IPS-18c (cell line): Measurements from ENCODE around the gene FOXD3.

ENCODE experiments used
- H3K4me3 ChIP-seq: 2 replicates; pipeline ENCODE4 v1.7.0; 2013; ENCODE audit warnings: low read depth, mild to moderate bottlenecking, low read length, moderate library complexity; ENCODE audit not compliant: insufficient read depth
- H3K9me3 ChIP-seq: one replicate; pipeline ENCODE4 v1.6.1; 2013; ENCODE audit warnings: mild to moderate bottlenecking, low read length, moderate library complexity; ENCODE audit not compliant: control insufficient read depth, insufficient read depth

The FOXD3 gene

DNA sequence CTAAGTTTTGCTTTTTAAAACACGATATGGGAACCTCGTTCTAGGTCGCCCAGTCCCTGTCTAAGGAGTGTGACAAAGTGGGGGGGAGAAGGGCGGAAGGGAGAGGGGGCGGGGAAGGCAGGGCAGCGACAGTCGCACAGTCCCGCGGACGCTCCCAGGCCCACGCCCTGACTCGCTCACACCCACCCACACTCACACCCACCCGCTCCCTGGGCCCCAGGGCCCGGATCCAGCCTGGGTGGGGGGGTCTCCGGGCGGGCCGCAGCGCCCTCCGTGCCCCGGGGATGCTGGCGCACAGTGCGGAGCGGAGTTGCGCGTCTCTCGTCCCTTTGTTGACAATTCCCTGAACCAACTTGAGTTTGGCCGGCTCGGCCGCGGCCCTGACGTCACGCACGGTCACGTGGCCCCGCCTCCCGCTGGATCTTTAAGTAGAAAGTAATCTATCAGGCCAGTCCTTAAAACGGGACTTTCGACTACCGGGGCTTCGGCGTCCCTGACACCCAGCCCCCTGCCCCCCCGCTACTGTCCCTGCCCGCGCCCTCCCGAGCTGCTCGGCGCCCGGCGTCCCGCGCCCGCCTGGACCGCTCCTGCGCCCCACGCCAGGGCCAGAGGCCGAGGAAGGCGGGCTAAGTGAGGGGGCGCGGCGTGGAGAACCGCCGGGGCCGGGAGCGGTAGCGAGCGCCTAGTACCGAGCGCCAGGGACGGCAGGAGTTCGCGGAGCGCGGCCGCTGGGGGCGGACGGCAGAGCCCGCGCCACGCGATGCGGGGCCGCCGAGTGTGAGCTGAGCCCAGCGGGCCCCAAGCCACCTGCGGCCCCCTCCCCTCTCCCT lies at the start of gene FOXD3:
TSS of gene FOXD3 (plus strand) at position 454 of the 830 bp plus-strand sequence. CDS start 492 bp downstream, outside the sequence.
- H3K4me3 ChIP-seq: peak within 1 kb of the TSS; percentile 77
- H3K9me3 ChIP-seq: peaks cover 3% of the 10 kb centered on the region

DNA sequence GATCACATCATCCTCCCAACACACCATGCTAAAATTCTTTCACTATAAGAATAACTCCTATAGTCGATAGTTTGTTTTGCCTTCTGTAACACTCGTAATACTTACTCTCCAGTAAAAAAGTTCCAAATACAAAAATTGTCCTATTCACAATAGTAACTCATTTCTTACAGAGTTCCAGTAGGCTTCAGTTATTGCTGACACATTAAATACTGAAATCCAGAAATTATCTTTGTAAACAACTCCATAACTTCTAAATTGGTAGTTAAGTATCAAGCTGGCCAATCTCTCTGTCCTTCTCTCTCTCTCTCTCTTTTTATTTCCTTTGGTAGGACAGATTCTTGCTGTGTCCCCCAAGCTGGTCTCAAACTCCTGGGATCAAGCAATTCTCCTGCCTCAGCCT lies 49.6 kb upstream of the FOXD3 start:
- no peaks in the 10 kb centered on the region for H3K9me3 ChIP-seq
- H3K4me3 ChIP-seq: no peak overlapping the region

DNA sequence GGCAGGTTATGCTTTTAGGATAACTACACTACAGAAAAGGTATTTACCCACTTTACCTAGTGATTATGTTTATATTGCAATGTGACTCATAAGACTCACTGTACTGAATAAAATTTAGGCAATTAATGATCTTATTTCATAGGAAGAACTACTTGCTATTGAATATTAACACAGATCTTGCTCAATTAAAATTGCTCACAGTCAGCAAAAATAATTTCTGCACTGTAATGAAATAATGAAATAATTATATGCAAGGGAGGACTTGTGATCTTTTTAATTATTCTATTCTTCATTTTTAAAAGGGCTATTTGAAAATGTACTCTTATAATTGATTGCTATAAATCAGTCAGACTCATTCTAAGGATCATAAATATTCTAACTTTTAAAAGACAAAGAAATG lies 48.0 kb upstream of the FOXD3 start:
- Histone ChIP-seq H3K9me3 (no peaks in the 10 kb centered on the region), H3K4me3 (no peak overlapping the region)

DNA sequence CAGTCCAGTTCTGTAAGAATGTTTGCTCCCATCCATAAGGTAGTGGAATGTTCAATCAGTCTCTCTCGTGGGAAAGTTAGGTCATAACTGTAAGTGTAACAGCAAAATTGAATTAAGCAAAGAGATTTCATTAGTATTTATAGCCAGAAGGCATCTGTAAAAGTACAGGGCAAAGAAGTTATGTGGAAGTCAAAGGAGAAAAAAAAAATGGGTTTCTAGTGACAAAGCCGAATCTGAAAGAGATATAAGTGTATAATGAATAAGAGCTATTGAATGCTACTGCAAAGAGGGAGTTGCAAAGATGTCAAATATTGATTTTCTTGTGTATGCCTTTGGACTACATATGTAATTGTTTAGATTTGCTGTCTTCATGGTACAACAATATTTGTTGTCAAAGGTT lies 47.4 kb upstream of the FOXD3 start:
- H3K4me3 ChIP-seq: no peak overlapping the region
- H3K9me3 ChIP-seq: no peaks in the 10 kb centered on the region

DNA sequence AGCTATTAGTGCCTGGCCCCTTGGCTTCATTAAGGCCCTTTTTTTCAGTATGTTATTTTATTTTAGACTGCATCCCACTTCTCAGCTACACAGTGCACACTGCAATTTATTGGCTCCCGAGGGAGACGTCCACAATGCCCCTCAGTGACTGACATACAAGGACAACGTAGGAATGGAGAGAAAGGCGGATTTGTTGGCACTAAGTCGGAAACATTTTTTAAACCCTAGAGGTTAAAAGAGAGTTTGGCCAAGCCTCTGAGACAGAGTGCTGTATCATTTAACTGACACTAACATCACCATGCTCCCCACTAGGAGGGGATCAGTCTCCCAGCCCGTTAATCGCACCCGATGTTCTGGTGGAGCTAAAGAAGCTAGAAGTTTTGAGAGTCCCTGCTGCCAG lies 45.7 kb upstream of the FOXD3 start:
- Histone ChIP-seq H3K9me3 (no peaks in the 10 kb centered on the region), H3K4me3 (no peak overlapping the region)

DNA sequence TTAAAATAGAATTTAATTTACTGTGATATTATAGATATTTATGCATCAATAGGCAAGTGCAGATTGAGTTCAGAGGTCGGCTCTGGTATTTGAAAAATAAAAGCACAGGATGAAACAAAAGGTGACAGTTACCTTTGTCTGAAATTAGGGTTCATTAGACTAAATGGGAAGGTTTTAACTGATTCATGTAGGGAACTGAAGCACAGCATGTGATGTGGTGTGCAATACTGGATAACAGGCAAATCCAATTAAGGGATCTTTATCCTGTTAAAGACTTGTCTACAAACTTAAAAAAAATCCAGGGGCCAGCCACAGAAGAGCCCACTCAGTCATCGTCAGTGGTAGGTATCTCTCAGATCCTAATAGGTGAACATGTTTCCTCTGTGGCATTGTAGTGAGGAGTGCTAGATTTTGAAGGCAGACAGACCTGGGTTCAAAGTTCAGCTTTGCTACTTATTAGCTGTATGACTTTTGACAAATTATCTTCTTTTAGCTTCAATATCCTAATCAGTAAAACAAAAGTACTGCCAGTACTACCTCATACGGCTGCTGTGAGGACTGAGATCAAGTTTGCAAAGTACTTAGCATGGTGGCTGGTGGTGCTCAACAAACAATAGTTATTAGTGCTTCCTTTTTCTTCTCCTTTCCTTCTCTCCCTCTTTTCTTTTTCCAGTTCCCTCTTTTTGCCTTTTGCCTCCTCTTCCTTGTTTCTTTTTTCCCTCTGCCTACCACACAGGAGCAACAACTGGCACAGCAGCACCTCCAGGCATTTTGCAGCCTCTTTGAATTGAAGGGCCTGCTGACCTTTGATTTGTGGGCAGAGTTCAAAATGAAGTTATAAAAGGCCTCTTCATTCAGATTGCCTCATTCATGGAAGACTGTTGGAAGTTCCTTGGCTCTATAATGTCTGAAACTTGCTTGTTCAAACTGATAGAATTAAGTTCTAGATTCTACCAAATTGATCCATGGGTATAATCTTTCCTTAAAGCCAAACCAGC lies 44.9 kb upstream of the FOXD3 start:
- Histone ChIP-seq H3K4me3 (no peak overlapping the region), H3K9me3 (no peaks in the 10 kb centered on the region)

DNA sequence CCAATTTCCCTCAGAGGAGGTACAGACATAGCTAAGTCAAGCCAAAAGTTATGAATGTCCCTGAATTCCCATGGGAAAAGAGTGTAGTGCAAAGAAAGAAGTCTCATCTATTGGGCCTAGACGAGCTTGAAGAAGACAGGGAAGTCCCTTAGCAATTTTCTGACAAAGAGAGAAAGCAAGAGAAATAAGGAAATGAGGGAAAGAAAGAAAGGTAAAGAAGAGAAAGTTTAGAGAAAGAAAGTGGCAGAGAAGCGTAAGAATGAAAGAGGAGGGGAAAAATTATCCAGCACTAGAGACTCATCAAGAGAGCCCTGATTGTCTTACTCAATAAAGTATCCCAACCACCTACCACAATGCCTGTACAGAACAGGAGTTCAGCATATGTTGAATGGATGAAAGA lies 40.6 kb upstream of the FOXD3 start:
- no peak overlapping the region for H3K4me3 ChIP-seq

DNA sequence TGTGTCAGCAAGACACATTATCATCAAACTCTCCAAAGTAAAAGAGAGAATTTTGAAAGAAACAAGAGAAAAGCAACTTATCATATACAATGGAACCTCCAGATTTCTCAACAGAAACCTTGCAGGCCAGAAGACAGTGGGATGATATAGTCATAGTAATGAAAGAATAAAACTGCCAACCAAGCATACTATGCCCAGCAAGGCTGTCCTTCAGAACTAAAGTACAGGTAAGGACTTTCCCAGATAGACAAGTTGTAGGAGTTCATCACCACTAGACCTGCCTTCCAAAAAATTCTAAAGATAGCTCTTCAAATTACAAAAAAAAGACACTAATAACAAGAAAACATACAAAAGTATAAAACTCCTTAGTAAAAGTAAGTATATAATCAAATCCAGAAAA lies 33.2 kb upstream of the FOXD3 start:
- Histone ChIP-seq H3K9me3 (peaks cover 2% of the 10 kb centered on the region), H3K4me3 (no peak overlapping the region)

More for the DNA sequence above, 40.6 kb upstream of the FOXD3 start:
- no peaks in the 10 kb centered on the region for H3K9me3 ChIP-seq

DNA sequence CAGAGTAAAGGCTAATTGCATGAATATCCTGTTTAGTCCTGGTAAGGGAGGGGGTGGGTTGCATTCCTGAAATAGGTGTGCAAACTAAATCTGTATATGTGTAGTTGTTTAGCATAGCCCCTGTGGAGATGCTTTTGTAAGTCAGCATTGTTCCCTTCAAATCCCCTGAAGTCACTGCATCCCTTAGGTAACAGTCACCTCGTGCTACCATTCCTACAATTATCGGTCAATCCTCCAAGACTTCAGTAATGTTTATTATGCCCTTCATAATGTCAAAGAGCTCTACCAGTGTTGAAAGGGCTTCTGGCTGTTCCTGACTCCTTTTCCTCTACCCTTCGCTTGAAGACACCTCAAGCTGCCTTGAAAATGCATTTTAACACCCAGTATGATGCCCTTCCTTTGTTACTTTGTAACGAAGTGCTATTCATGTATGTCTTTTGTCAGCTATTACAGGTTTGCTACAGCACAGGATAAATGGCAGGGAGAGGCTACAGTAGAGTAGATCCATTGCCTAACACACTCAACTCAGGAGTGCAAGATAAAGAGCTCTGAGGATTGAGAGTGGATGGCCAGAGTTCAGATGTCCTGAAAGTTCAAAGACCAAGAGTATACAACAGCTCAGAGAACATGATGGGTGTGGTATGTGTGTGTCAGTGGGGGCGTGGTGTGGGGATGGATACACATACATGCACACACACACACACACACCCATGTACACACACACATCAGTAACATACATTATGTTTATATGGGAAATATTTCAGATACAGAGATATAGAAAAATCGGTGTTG lies 27.4 kb upstream of the FOXD3 start:
- Histone ChIP-seq H3K4me3 (no peak overlapping the region), H3K9me3 (peaks cover 2% of the 10 kb centered on the region)

DNA sequence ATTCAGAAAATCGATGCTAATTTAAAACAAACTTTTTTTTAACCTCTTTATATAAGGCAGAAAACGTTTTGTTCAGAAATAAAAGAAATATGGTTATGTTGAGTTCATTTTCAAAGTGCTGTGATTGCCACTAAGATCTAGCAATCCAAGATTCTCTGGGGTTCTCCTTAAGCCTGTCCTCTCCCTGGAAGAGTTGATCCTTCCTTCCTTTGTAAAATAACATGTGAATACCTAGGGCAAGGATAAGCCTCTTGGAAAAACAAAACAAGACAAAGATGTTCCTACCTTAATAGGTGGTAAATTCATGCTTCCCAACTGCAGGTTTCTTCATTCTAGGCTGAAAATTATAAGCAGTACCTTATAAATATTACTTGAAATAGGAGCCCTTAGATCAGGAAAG lies 18.0 kb upstream of the FOXD3 start:
- Histone ChIP-seq H3K4me3 (no peak overlapping the region), H3K9me3 (no peaks in the 10 kb centered on the region)

DNA sequence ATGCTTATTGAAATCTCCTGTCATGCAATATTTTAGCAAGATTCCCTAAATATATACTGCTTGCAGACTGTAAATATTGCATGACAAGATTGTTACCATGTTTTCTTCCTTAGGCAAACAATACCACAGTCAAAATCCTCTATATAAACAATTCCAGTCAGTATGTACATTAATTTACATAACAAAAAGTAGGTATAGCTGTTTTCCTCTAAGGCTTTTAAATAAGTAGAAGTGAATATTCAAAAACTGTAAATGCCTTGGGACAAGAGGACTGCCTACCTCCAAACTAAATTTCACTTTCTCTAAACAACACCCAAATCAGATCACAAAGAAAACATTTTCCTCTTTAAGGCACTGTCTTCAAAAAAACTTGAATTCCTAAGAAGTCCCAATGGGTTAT lies 17.3 kb upstream of the FOXD3 start:
- Histone ChIP-seq H3K4me3 (no peak overlapping the region), H3K9me3 (no peaks in the 10 kb centered on the region)

DNA sequence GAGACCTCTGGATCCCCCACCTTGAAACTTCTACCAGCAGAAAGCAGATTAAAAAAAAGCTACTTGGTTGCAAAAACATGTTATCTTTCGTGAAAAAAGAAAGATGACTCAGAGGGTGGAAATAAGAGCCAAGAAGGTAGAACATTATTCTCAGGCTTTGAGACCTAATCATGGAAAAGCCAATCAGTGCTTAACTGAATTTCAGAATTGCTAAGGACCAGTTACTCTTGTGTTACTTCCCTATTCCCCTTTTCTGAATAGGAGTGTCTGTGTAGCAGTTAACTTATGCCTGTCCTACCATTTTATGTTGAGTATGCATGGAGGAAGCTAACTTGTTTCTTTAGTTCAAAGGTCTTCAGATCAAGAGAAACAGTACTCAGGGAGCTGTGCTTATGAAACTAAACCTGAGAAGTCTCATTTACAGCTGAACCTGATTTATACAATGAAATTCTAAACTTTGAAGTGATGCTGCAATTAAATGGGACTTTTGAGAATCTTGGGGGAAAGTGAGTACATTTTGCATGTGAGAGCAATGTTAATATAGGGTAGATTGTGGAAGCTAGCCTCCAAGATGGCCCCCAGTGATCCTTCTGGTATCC lies 15.1 kb upstream of the FOXD3 start:
- Histone ChIP-seq H3K9me3 (no peaks in the 10 kb centered on the region), H3K4me3 (no peak overlapping the region)

DNA sequence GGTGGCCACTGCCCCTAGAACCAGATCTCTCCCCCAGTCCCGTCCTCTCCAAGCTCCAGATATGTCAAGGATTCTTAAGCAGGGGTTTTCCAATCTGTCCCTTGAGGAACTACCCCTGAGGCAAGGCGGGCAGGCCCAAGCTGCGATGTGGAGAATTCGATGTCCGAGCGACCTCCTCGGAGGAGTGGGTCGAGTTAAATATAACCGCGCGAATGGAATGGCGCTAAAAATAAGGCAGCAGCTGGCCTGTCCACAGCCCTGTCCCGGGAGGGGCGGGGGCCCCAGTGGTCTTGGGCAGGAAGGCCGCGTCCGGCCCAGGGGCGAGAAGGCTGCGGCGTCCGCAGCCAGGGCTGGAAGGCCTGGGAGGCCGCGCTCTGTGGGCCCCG lies 5.8 kb upstream of the FOXD3 start:
- H3K9me3 ChIP-seq: no peaks in the 10 kb centered on the region
- peak overlapping the region; percentile 66; the same call in 1 of the 2 replicates for H3K4me3 ChIP-seq

DNA sequence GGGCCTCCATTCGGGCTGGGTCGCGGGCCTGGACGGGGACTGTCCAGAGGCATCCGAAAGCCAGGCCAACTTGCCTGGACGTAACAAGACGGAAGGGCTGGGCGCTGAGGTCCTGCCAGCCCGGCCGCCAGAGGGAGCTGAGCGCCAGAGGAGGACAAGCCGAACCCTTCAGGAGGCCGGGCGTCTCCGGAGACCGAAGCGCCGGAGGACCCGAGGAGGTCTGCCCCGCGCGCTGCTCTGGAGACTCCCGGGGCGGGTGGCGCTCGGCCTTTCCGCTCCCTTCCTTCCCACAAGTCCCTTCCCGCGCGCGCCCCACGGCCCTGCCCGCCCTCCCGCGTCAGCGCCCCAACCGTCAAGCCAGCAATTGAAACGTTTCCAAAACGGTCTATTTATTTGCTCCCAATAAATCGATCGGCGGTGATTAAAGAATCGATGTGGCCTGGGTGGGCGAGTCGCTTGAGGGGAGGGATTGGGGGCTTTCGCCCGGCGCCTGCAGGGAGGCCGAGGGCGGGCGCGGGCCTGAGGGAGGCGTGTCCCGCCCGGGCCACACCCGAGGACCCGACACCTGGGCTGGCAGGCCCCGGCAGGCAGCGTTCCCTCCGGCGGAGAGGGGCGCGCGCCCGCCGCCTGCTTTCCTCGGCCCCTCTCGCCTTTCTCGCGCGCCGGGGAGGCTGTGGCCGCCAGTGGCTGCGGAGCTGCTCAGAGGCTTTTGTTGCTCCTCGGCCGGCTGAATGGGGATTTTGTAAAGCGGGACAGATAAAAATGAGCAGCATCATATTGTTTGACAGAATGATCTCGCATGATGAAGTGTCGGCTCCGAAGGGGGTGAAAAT lies 5.2 kb upstream of the FOXD3 start:
- peak overlapping the region; percentile 66 for H3K4me3 ChIP-seq

DNA sequence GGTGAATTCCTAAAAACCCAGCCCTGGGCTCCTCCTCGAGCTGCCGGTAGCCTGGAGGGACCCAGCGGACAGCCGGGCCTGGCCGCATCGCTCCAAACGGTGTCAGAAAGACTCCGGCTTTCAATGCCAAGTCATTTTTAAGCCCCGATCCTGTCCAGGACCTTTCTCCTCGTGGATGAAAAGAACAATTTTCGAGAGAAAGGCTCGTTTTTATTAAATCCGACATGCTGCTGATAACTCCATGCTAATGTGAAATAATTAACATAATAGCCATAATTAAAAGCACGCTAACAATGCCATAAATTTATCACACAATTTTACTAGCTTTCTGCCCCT lies 4.6 kb upstream of the FOXD3 start:
- Histone ChIP-seq H3K9me3 (no peaks in the 10 kb centered on the region), H3K4me3 (peak overlapping the region; percentile 66)

More for the DNA sequence above, 5.2 kb upstream of the FOXD3 start:
- H3K9me3 ChIP-seq: no peaks in the 10 kb centered on the region
